ENCODE data around the gene QRICH2. TPM values are rescaled to one million over a fixed set of nuclear protein-coding genes. Genes with fewer than 3 reads are reported as not detected.
A peak's percentile ranks its signal among the peaks of the same experiment; 100 is the strongest.

QRICH2 gene
- total and polyA plus RNA-seq, 9 of the 15 experiments (the other 6 are each of a cell fraction or from before 2014, with no cell fraction given) = 0.03 to 1.6 (median 0.81) TPM

- TF ChIP-seq E4F1 (CRISPR knock-in tag; IDR thresholded peaks at IDR 0.05; ENCODE audit: borderline replicate concordance) (no peak), ZNF431 (CRISPR knock-in tag; IDR thresholded peaks at IDR 0.05) (no peak), NRF1 (conservative IDR thresholded peaks at IDR 0.05 in 1 of 2, IDR thresholded peaks at IDR 0.05 in 1 of 2) (no peak), ZBTB34 (CRISPR knock-in tag; IDR thresholded peaks at IDR 0.05) (no peak), KAT7 (CRISPR knock-in tag; IDR thresholded peaks at IDR 0.05; ENCODE audit: borderline replicate concordance) (no peak)
These were observed 1.4 kb upstream of the QRICH2 start (continued) for GRCh38 chr17:76309461-76309860.

- H3K4me2 ChIP-seq (ENCODE audit: insufficient read depth, low read length) = no peak overlapping the region
- no TSS peak for BruUV-seq (replicated peaks)
- H3K4me1 ChIP-seq (replicated peaks in 1 of 2; ENCODE audit: control insufficient read depth in 2 of 2, insufficient read depth in 2 of 2, low read length in 2 of 2) = peaks cover 0 to 4% of the 10 kb centered on the region in 2 experiments; a peak in 3 of 5 replicates
- intact Hi-C loops (cut with micrococcal nuclease) = no loop called here
- H3K36me3 ChIP-seq (ENCODE audit: control insufficient read depth, insufficient read depth, low read length) = peaks cover 16% of the 10 kb centered on the region; the same call in 2 of the 3 replicates
- no peaks in the 10 kb centered on the region for H3K27me3 ChIP-seq (ENCODE audit: control insufficient read depth in 2 of 2, insufficient read depth in 2 of 2, low read length in 2 of 2)
- CTCF ChIA-PET (ENCODE audit: low intra/inter-chr PET ratio) = no interaction called here
- no peaks in the 10 kb centered on the region for H3K79me2 ChIP-seq (ENCODE audit: control insufficient read depth, insufficient read depth, low read length)
- DNase-seq (ENCODE audit: extremely low read depth in 1 of 4, low spot score in 3 of 4) (no peak), FAIRE-seq (no peak), ATAC-seq (no peak)
- no peak overlapping the region for H3K27ac ChIP-seq (ENCODE audit: extremely low read depth, low read depth, low read length)
- no peak overlapping the region for H2AFZ ChIP-seq (ENCODE audit: low read depth, low read length)
- H3K9me1 ChIP-seq (ENCODE audit: control insufficient read depth, insufficient read depth, low read length) = no peaks in the 10 kb centered on the region
- no peaks in the 10 kb centered on the region for H3K9me3 ChIP-seq (replicated peaks; ENCODE audit: control insufficient read depth, insufficient read depth, low read depth, low read length)
- in situ Hi-C loops (cut with MboI) = no loop called here
- H3K4me3 ChIP-seq = no peak overlapping the region
- POLR2A ChIA-PET = interaction anchor here (0.8 to 1.0 kb wide), 2 partner anchors 13 to 78 kb away, joined by 3 to 4 read pairs; no protein-coding TSS in a partner anchor
- no peak overlapping the region for H3K9ac ChIP-seq (ENCODE audit: insufficient read depth in 1 of 2, low read depth in 2 of 2, low read length in 2 of 2)
- 95% methylated on average over 43 of the region's 58 CpGs for WGBS (ENCODE audit: insufficient coverage, low coverage, missing lambda C conversion rate)
- no peaks in the 10 kb centered on the region for H4K20me1 ChIP-seq (replicated peaks; ENCODE audit: control insufficient read depth, insufficient read depth, low read length)
- TF ChIP-seq POLR2G (IDR thresholded peaks at IDR 0.05; ENCODE audit: low read depth, low read length) = peak; percentile 68
- TF ChIP-seq TBP (optimal IDR thresholded peaks at IDR 0.05; ENCODE audit: low read depth, low read length) = no peak
- no peak for TF ChIP-seq LARP7 (IDR thresholded peaks at IDR 0.05)
- no peak for TF ChIP-seq RBBP5 (IDR thresholded peaks at IDR 0.05; ENCODE audit: borderline replicate concordance, insufficient read depth, low read length, poor library complexity, severe bottlenecking)
- TF ChIP-seq PCBP2 (IDR thresholded peaks at IDR 0.05; ENCODE audit: low read depth, low read length, poor library complexity, severe bottlenecking) = no peak
- no peak for TF ChIP-seq HNRNPLL (IDR thresholded peaks at IDR 0.05; ENCODE audit: low read depth, low read length, poor library complexity, severe bottlenecking)
- no peak for TF ChIP-seq HMBOX1 (IDR thresholded peaks at IDR 0.05)
- TF ChIP-seq BRF1 (IDR thresholded peaks at IDR 0.05; ENCODE audit: borderline replicate concordance, extremely low read depth, insufficient read length) = no peak
- no peak for TF ChIP-seq FOXJ2 (tag; IDR thresholded peaks at IDR 0.05)
These were observed 644 bp downstream of the QRICH2 start for GRCh38 chr17:76307299-76307965.

Measured in K562 (cell line).